ENCODE measurements around the gene BAIAP2L1.

Gene BAIAP2L1

GRCh38 chr7:98357751-98358161 lies 43.1 kb downstream of the BAIAP2L1 start:
- DNase-seq: no peak

DNA sequence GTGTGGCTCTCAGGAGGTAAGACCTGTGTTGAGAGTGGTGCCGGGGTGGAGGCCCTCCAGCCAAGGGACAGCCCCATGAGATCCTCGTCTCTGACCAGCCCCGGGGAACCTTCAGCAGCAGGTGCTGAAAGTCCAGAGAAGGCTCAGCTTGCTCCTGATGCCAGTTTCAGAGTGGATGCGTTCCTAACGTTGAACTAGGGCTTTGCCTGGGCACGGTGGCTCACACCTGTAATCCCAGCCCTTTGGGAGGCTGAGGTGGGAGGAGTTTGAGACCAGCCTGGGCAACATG lies 45.7 kb downstream of the BAIAP2L1 start:
- DNase-seq: no peak

GRCh38 chr7:98354511-98355249 lies 46.2 kb downstream of the BAIAP2L1 start:
- no peak for DNase-seq

- no peak for DNase-seq
Measured at GRCh38 chr7:98354052-98354451, 46.8 kb downstream of the BAIAP2L1 start.

DNA sequence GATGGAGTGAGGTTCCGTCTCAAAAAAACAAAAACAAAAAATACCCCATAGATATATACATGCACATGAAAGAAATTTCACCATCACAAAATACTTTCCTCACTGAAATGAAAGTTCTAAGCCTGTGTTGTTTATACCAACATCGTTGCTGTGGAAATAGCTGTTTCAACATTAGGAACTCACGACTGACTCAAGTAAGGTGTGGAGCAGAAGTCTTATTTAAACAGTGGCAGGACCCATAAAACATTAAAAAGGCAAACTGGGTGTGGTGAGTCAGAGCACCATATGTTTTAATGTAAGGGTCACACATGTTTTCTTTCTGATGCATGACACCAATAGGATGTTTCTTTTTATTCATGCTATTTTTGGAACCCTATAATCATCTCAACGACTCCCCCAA lies 48.3 kb downstream of the BAIAP2L1 start:
- DNase-seq: no peak

DNA sequence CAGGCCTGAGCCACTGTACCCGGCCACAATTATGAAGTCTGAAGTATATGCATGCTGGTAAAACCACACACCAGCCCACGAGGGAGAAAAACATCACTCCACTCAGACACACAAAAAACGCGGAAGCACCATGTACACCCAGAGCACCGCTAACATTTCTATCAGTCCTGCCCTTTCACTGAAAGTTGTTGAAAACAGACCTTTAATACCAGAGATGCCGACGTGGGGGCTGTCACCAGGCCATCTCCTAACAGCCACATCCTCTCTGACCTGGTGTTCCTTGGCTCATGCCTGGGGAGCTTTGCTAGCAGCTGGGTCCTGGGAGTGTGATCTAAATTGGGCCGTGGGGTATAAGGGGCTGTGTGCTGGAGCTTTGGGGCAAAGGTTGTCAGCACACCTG lies 49.8 kb downstream of the BAIAP2L1 start:
- no peak for DNase-seq

GRCh38 chr7:98348726-98349474 lies 52.0 kb downstream of the BAIAP2L1 start:
- DNase-seq: no peak

DNA sequence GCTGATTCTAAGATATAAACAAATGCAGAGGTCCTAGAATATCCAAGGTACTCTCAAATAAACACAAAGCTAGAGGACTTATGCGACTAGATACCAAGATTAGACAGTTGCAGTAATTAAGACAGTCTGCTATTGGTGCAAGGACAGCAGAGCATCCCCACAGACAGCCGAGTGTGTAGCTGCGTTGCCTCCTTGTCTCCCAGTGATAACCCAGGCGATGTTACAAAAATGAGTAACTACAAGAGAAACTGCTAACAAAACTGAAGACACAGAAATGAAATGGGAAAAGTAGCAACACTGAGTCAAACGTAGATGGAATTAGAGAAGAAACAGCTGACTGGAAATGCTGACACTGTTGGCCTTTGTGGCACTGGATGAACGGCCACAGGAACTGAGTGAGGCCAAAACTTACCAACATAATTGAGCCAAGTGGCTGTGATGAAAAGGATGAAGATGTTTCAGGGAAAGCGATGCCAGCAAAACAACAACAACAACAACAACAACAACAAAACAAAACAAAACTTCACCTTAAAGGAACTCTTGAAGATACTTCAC lies 54.3 kb downstream of the BAIAP2L1 start:
- DNase-seq: no peak

DNA sequence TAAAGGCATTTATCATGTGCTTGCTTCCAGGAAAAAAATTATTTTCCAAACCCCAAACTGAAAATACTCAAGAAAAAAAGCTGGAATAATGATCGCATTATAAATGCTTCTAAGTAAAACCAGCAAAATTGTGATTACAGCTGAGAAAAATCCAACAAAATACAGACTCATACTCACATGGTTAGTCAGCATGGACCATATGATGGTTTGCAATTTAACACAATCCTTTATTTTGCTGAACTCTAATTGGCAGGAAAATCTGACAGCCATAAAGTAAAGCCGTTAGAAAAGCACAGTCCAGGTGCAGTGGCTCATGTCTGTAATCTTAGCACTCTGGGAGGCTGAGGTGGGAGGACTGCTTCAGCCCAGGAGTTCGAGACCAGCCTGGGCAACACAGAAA lies 59.8 kb downstream of the BAIAP2L1 start:
- no peak for DNase-seq

GRCh38 chr7:98339043-98339442 lies 61.8 kb downstream of the BAIAP2L1 start:
- no peak for DNase-seq

DNA sequence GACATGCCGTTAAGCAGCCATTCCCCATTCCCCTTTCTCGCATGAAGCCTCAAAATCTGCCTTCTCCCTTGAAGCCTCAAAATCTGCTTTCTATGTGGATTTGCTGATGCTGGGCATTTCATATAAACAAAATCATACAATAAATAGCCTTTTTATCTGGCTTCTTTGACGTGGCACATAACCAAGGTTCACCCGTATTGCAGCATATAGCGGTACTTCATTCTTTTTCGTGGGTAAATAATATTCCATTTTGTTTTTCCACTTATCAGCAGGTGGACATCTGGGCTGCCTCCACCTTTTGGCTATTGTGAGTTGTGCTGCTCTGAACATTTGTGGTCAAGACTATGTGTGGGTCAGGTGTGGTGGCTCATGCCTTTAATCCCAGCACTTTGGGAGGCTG lies 62.4 kb downstream of the BAIAP2L1 start:
- DNase-seq: no peak

GRCh38 chr7:98335411-98335977 lies 65.4 kb downstream of the BAIAP2L1 start:
- DNase-seq: no peak

DNA sequence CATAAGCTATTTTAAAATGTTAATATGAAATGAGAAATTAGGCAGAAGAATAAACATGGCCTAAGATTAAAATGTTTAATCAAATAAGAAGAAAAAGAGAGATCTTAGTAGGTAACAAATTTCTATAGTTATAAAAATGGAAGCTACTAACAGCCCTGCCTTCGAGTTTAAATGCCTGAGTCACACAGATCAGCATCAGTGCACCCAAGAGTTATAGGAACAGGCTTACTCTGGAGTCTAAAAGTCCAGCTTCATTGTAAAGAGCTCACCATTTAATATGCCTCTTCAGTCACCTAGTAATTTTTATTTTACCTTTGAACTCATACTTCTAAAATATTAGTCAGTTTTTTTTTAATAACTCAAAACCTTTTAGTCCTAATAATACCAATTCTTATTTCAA lies 66.8 kb downstream of the BAIAP2L1 start:
- DNase-seq: no peak

DNA sequence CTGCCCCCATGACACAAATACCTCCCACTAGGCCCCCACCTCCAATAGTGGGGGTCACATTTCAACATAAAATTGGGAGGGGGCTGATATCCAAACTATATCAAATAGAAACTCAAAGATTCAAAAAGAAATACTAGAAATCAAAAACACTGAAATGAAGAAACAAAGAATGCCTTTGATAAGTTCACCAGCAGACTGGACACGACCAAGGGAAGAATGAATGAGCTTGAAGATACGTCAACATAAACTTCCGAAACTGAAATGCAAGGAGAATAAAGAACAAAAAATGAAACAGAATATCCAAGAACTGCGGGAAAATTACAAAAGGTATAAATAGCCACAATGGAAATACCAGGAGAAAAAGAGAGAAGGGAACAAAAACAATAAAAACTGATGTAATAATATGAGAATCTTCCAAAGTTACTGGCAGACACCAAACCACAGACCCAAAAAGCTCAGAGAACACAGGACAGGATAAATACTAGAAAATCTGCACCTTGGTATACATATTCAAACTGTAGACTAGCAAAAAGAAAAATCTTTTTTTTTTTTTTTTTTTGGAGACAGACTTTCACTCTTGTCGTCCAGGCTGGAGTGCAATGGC lies 69.9 kb downstream of the BAIAP2L1 start:
- DNase-seq: no peak

- DNase-seq: no peak
Measured at GRCh38 chr7:98329791-98330373, 71.0 kb downstream of the BAIAP2L1 start.

- no peak for DNase-seq
Measured at GRCh38 chr7:98329100-98329790, 71.6 kb downstream of the BAIAP2L1 start.

DNA sequence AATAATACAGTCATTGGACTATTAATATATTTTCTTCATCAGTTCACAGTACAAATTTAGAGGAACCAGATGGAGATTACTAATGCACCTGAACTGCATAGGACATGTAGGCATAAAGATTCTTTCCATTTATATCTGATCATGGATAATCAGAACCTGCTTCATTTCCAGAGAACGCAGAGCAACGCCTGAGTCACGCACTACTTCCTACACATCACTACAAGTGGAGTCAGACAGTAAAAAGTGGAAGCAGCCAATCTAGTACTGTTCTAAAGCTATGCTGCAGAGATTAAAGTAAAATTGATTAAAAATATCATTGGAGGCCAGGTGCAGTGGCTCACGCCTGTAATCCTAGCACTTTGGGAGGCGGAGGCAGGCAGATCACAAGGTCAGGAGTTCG lies 76.1 kb downstream of the BAIAP2L1 start:
- no peak for DNase-seq

- no peak for DNase-seq
Measured at GRCh38 chr7:98323597-98324322, 77.1 kb downstream of the BAIAP2L1 start.

GRCh38 chr7:98322331-98323270 lies 78.3 kb downstream of the BAIAP2L1 start:
- no peak for DNase-seq

- DNase-seq: no peak
Measured at GRCh38 chr7:98321301-98321700, 79.6 kb downstream of the BAIAP2L1 start.

GRCh38 chr7:98319176-98319575 lies 81.7 kb downstream of the BAIAP2L1 start:
- DNase-seq: no peak

Measured in stimulated activated naive CD4-positive, alpha-beta T cell treated with Interleukin-2 at 50 U/mL for 16 hours (primary cell).